Pancreas (tissue), 10 donors: ENCODE data around the gene GNPTG. TPM values are rescaled to one million over a fixed set of nuclear protein-coding genes. Genes with fewer than 3 reads are reported as not detected.

Experiments used
- ATAC-seq, 4 donors: fragments of 200-7000 bp; cut with Tn5 transposase; one replicate each; pipeline versions ENCODE4 v1.8.0 to v1.9.1; 2020; ENCODE audit warnings: mild to moderate bottlenecking in 4 of 4, moderate library complexity in 4 of 4
- DNase-seq, 6 donors: peaks; one replicate each; pipeline ENCODE4 v3.0.0-alpha.2; 2020
- FAIRE-seq: peaks from 2 replicates; lab custom pipeline; 2012; peaks lifted over from hg19 to GRCh38; lab: Jason Lieb, UNC
- H3K27ac ChIP-seq, 4 donors: fragments of 200-600 bp; sonication (generic); 1 replicate in 3 of 4; 2 replicates in 1 of 4; pipeline versions ENCODE4 v1.5.0 to v1.8.0; 2020
- H3K27me3 ChIP-seq, 4 donors: fragments of 200-600 bp; one replicate each; pipeline ENCODE4 v1.8.0; 2021
- H3K36me3 ChIP-seq, 3 donors: fragments of 200-600 bp; sonication (generic) in 1 of 3; one replicate each; pipeline versions ENCODE4 v1.5.0 to v1.8.0; 2020 to 2021
- H3K4me1 ChIP-seq, 3 donors: fragments of 200-600 bp; one replicate each; pipeline ENCODE4 v1.8.0; 2021
- H3K4me3 ChIP-seq, 4 donors: fragments of 200-600 bp; sonication (generic) in 2 of 4; one replicate each; pipeline versions ENCODE4 v1.5.0 to v1.8.0; 2020 to 2021
- H3K9me3 ChIP-seq, 4 donors: fragments of 200-600 bp; one replicate each; pipeline ENCODE4 v1.8.0; 2021
- CTCF ChIP-seq, 4 donors: fragments of 200-600 bp; sonication (generic) in 3 of 4; IDR thresholded peaks; one replicate each; pipeline versions ENCODE4 v1.5.0 to v1.8.0; 2021; ENCODE audit warnings: antibody characterized with exemption in 4 of 4
- WGBS, 2 donors: extraction: QIAGEN DNeasy Blood & Tissue Kit; methylation state at CpG; one replicate each; pipeline ENCODE4 v1.1.7; 2013; 5-methylcytosine and 5-hydroxymethylcytosine counted together
- intact Hi-C, 3 donors: fragments of 100-400 bp; cut with DNase I; formaldehyde crosslinking; loops; one replicate each; pipeline versions ENCODE4 v1.11.1 to v1.14.2; 2022
- polyA plus RNA-seq, 2 donors: library from polyadenylated mRNA; stranded (reverse); fragments of 200-250 nt; gene quantifications; one replicate each; pipeline ENCODE4 v1.2.3, GENCODE V29; 2013
- total RNA-seq, 6 donors: library from RNA; stranded (reverse); fragmentation: NEBNext Ultra II Directional in 4 of 6; extraction: Animal tissue kit (Norgen Biotek cat#: 25700) in 4 of 6; gene quantifications; one replicate each; pipeline versions ENCODE4 v1.2.1 to v1.2.4, GENCODE V29; 2021 to 2023
- donor health status: healthy with polysubstance abuse.
- donor health status: DM: no; HTN: no; CAD: no; lungs with moderate emphysema.
- donor health status: DM: no; HTN: no; CAD: no.
- donor health status: control.
- donor health status: control.
- donor health status: Bipolar disorder and iron deficiency.
- donor health status: DM: yes; HTN: yes; CAD: no.
- donor health status: DM: no; HTN: no; CAD: no.
- donor health status: DM: no; HTN: no; CAD: no.
- donor health status: DM: yes; HTN: yes; CAD: no.

GNPTG gene
- total and polyA plus RNA-seq, 8 donors, result 28.0 to 75.3 (median 40.9) TPM

- 81 to 82% methylated on average over 9 of the region's 9 CpGs for WGBS, 2 donors
- H3K36me3 ChIP-seq, result peaks cover 9 to 80% (median 43%) of the 10 kb centered on the region in 3 donors
Measured at GRCh38 chr16:1318268-1318545, 33.5 kb upstream of the GNPTG start.

GRCh38 chr16:1319041-1319440 is 32.7 kb upstream of the GNPTG start:
- 93 to 94% methylated on average over 33 of the region's 33 CpGs for WGBS, 2 donors
- Histone ChIP-seq H3K36me3 (peaks cover 12 to 79% (median 48%) of the 10 kb centered on the region in 3 donors), H3K27ac (no peak overlapping the region), H3K4me3 (no peak overlapping the region), H3K9me3 (no peaks in the 10 kb centered on the region), H3K27me3 (no peaks in the 10 kb centered on the region), H3K4me1 (no peaks in the 10 kb centered on the region)
- ATAC-seq (no peak), FAIRE-seq (no peak), DNase-seq (no peak)
- no peak for TF ChIP-seq CTCF (IDR thresholded peaks at IDR 0.05)
- intact Hi-C loops, result no loop called here

More at GRCh38 chr16:1318268-1318545, 33.5 kb upstream of the GNPTG start:
- ATAC-seq, result peak in 1 of 4 donors; percentile 9
- intact Hi-C loops, result no loop called here
- H3K4me1 ChIP-seq, result no peaks in the 10 kb centered on the region
- H3K27me3 ChIP-seq, result no peaks in the 10 kb centered on the region
- no peak for TF ChIP-seq CTCF (IDR thresholded peaks at IDR 0.05)
- H3K27ac ChIP-seq, result no peak overlapping the region
- no peak for FAIRE-seq
- no peaks in the 10 kb centered on the region for H3K9me3 ChIP-seq
- no peak overlapping the region for H3K4me3 ChIP-seq
- no peak for DNase-seq

- Histone ChIP-seq H3K9me3 (no peaks in the 10 kb centered on the region), H3K36me3 (peaks cover 8 to 78% (median 41%) of the 10 kb centered on the region in 3 donors), H3K27ac (no peak overlapping the region), H3K4me3 (no peak overlapping the region), H3K27me3 (no peaks in the 10 kb centered on the region), H3K4me1 (no peaks in the 10 kb centered on the region)
- intact Hi-C loops, result no loop called here
- ATAC-seq (no peak), FAIRE-seq (no peak), DNase-seq (no peak)
- TF ChIP-seq CTCF (IDR thresholded peaks at IDR 0.05), result no peak
- 84 to 88% methylated on average over 12 of the region's 12 CpGs for WGBS, 2 donors
Measured at GRCh38 chr16:1320097-1320496, 31.6 kb upstream of the GNPTG start.

GRCh38 chr16:1320658-1321240 is 31.0 kb upstream of the GNPTG start:
- Histone ChIP-seq H3K27ac (no peak overlapping the region), H3K9me3 (no peaks in the 10 kb centered on the region), H3K36me3 (peaks cover 8 to 74% (median 35%) of the 10 kb centered on the region in 3 donors), H3K4me1 (no peaks in the 10 kb centered on the region), H3K27me3 (no peaks in the 10 kb centered on the region), H3K4me3 (no peak overlapping the region)
- ATAC-seq (no peak), DNase-seq (peak in 1 of 6 donors; percentile 59), FAIRE-seq (no peak)
- intact Hi-C loops, result no loop called here
- WGBS, 2 donors, result 85 to 87% methylated on average over 21 to 22 of the region's 22 CpGs
- no peak for TF ChIP-seq CTCF (IDR thresholded peaks at IDR 0.05)

GRCh38 chr16:1322407-1322806 is 29.3 kb upstream of the GNPTG start:
- no peak for FAIRE-seq
- DNase-seq, result no peak
- WGBS, 2 donors, result 96 to 98% methylated on average over 8 of the region's 8 CpGs
- Histone ChIP-seq H3K4me3 (no peak overlapping the region), H3K9me3 (no peaks in the 10 kb centered on the region), H3K36me3 (peaks cover 8 to 62% (median 27%) of the 10 kb centered on the region in 3 donors), H3K27ac (no peak overlapping the region), H3K27me3 (no peaks in the 10 kb centered on the region), H3K4me1 (no peaks in the 10 kb centered on the region)
- TF ChIP-seq CTCF (IDR thresholded peaks at IDR 0.05), result no peak
- intact Hi-C loops, result no loop called here
- ATAC-seq, result no peak
